Right lobe of liver (tissue), 6 donors: ENCODE data around the gene ATAD3A. TPM values are rescaled to one million over a fixed set of nuclear protein-coding genes. Genes with fewer than 3 reads are reported as not detected.

ENCODE experiments used
- ATAC-seq, 4 donors: fragments of 200-7000 bp; cut with Tn5 transposase; one replicate each; pipeline ENCODE4 v1.9.1; 2020; ENCODE audit warnings: mild to moderate bottlenecking in 4 of 4, moderate library complexity in 4 of 4
- DNase-seq, 3 donors: peaks; one replicate each; pipeline ENCODE4 v3.0.0-alpha.2; 2020
- H3K27ac ChIP-seq, 3 donors: fragments of 200-600 bp; one replicate each; pipeline ENCODE4 v1.8.0; 2022
- H3K27me3 ChIP-seq, 2 donors: fragments of 200-600 bp; one replicate each; pipeline ENCODE4 v1.8.0; 2022
- H3K36me3 ChIP-seq, 4 donors: fragments of 200-600 bp; sonication (generic) in 1 of 4; one replicate each; pipeline versions ENCODE4 v1.5.1 to v1.8.0; 2017 to 2022; ENCODE audit warnings: control low read depth in 1 of 4
- H3K4me1 ChIP-seq, 4 donors: fragments of 200-600 bp; sonication (generic) in 1 of 4; one replicate each; pipeline versions ENCODE4 v1.5.1 to v1.8.0; 2017 to 2022; ENCODE audit warnings: control low read depth in 1 of 4
- H3K4me3 ChIP-seq, 3 donors: fragments of 200-600 bp; one replicate each; pipeline ENCODE4 v1.8.0; 2022
- H3K9me3 ChIP-seq, 4 donors: fragments of 200-600 bp; sonication (generic) in 1 of 4; one replicate each; pipeline versions ENCODE4 v1.5.1 to v1.8.0; 2017 to 2022; ENCODE audit warnings: control low read depth in 1 of 4
- CTCF ChIP-seq, 4 donors: fragments of 200-600 bp in 3 of 4; fragments of 450-650 bp in 1 of 4; IDR thresholded peaks; one replicate each; pipeline versions ENCODE4 v1.5.1 to v1.8.0; 2016 to 2022; ENCODE audit warnings: antibody characterized with exemption in 4 of 4, mild to moderate bottlenecking in 2 of 4
- POLR2A ChIP-seq: fragments of 450-650 bp; IDR thresholded peaks from one replicate; pipeline ENCODE4 v1.6.1; 2017; ENCODE audit warnings: antibody characterized with exemption, mild to moderate bottlenecking
- WGBS: methylation state at CpG from one replicate; pipeline ENCODE4 v1.1.6; 2018; ENCODE audit warnings: low coverage, low lambda C conversion rate; ENCODE audit not compliant: insufficient coverage; ENCODE audit errors: missing lambda C conversion rate; 5-methylcytosine and 5-hydroxymethylcytosine counted together
- intact Hi-C, 2 donors: fragments of 100-400 bp; cut with DNase I; formaldehyde crosslinking; loops; one replicate each; pipeline versions ENCODE4 v1.11.2 to v1.14.1; 2022
- total RNA-seq, 6 experiments: library from RNA; depleted of rRNA in 2 of 6; stranded (reverse); fragments of >200 nt in 2 of 6; fragmentation: NEBNext Ultra II Directional in 3 of 6; extraction: Animal tissue kit (Norgen Biotek cat#: 25700) in 3 of 6; gene quantifications; one replicate each; pipeline versions ENCODE4 v1.1.0 to v1.2.4, GENCODE V29; 2016 to 2023
- donor health status: DM: no; HTN: yes; CAD: no.
- donor health status: DM: no; HTN: no; CAD: no.
- donor health status: DM: no; HTN: no; CAD: no.
- donor health status: DM: no; HTN: yes; CAD: no.
- donor health status: DM: no; HTN: yes; CAD: no.

Gene ATAD3A
- total RNA-seq, 6 experiments from 2014 or later: 10.8 to 31.7 (median 13.1) TPM

GRCh38 chr1:1527092-1527816 lies 15.3 kb downstream of the ATAD3A start:
- Histone ChIP-seq H3K4me1 (no peaks in the 10 kb centered on the region), H3K4me3 (no peak overlapping the region), H3K27me3 (no peaks in the 10 kb centered on the region), H3K36me3 (peaks cover 0 to 12% (median 0%) of the 10 kb centered on the region in 4 donors), H3K27ac (no peak overlapping the region), H3K9me3 (no peaks in the 10 kb centered on the region)
- ATAC-seq (no peak), DNase-seq (no peak)
- TF ChIP-seq CTCF (IDR thresholded peaks at IDR 0.05) (no peak), POLR2A (no peak)
- intact Hi-C loops: no loop called here
- WGBS: no CpG with 5 or more reads among the region's 31 CpGs

GRCh38 chr1:1528301-1529267 lies 16.6 kb downstream of the ATAD3A start:
- DNase-seq (no peak), ATAC-seq (no peak)
- TF ChIP-seq CTCF (IDR thresholded peaks at IDR 0.05) (no peak), POLR2A (no peak)
- H3K36me3 ChIP-seq: peaks cover 0 to 12% (median 0%) of the 10 kb centered on the region in 4 donors
- WGBS: 97% methylated on average over 4 of the region's 37 CpGs
- H3K9me3 ChIP-seq: no peaks in the 10 kb centered on the region
- H3K4me3 ChIP-seq: no peak overlapping the region
- no peaks in the 10 kb centered on the region for H3K27me3 ChIP-seq
- H3K27ac ChIP-seq: no peak overlapping the region
- H3K4me1 ChIP-seq: no peaks in the 10 kb centered on the region
- intact Hi-C loops: no loop called here

GRCh38 chr1:1529321-1529720 lies 17.4 kb downstream of the ATAD3A start:
- DNase-seq: no peak
- no CpG with 5 or more reads among the region's 18 CpGs for WGBS
- no peaks in the 10 kb centered on the region for H3K27me3 ChIP-seq
- TF ChIP-seq POLR2A (no peak), CTCF (IDR thresholded peaks at IDR 0.05) (no peak)
- no peak overlapping the region for H3K4me3 ChIP-seq
- peaks cover 0 to 12% (median 0%) of the 10 kb centered on the region in 4 donors for H3K36me3 ChIP-seq
- no peak for ATAC-seq
- intact Hi-C loops: no loop called here
- H3K4me1 ChIP-seq: no peaks in the 10 kb centered on the region
- no peaks in the 10 kb centered on the region for H3K9me3 ChIP-seq
- H3K27ac ChIP-seq: no peak overlapping the region

GRCh38 chr1:1529936-1530335 lies 18.0 kb downstream of the ATAD3A start:
- no peak for DNase-seq
- no peak for ATAC-seq
- Histone ChIP-seq H3K27ac (no peak overlapping the region), H3K4me1 (no peaks in the 10 kb centered on the region), H3K9me3 (no peaks in the 10 kb centered on the region), H3K27me3 (no peaks in the 10 kb centered on the region), H3K4me3 (no peak overlapping the region), H3K36me3 (peaks cover 0 to 12% (median 0%) of the 10 kb centered on the region in 4 donors)
- TF ChIP-seq CTCF (IDR thresholded peaks at IDR 0.05) (no peak), POLR2A (no peak)
- intact Hi-C loops: no loop called here
- WGBS: 100% methylated on average over 4 of the region's 8 CpGs
